GM18499 (cell line): ENCODE data around the gene IFNG-AS1.

ENCODE experiments used
- ATAC-seq: cut with Tn5 transposase; IDR thresholded peaks from one replicate; pipeline ENCODE4 v1.9.1; 2021; ENCODE audit warnings: moderate number of reproducible peaks; ENCODE audit not compliant: insufficient read depth, unreplicated experiment

IFNG-AS1 gene

GRCh38 chr12:68031881-68032739 lies 42.9 kb downstream of the IFNG-AS1 start:
- no peak for ATAC-seq

DNA sequence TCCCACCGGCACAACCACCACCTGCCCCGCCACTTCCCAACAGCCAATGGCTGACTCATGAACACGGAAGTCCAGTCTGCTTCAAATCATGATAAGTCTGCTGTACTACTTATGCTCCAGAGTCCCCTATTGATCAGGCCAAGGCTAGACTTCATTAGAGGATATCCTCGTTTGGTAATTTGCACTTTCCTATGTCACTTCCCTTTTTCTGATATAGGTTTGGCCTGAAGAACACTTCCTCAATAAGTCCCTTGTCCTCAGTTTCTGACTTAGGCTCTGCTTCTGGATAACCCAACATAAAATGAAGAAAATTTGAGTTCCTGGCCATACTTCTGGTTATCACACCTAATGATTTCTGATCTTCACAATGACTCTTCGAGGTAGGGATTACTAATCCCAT lies 45.3 kb downstream of the IFNG-AS1 start:
- no peak for ATAC-seq

DNA sequence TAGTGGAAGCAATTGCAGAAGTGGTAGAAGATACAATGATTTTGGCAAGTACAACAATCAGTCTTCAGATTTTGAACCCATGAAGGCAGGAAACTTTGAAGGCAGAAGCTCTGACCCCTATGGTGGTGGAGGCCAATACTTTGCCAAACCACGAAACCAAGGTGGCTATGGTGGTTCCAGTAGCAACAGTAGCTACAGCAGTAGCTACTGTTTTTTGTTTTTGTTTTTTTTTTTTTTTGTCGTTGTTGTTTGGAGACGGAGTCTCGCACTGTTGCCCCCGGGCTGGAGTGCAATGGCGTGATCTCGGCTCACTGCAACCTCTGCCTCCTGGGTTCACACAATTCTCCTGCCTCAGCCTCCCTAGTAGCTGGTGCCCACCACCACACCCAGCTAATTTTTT lies 47.4 kb downstream of the IFNG-AS1 start:
- ATAC-seq: no peak

GRCh38 chr12:68037616-68038255 lies 48.5 kb downstream of the IFNG-AS1 start:
- no peak for ATAC-seq

- ATAC-seq: no peak
Measured at GRCh38 chr12:68038650-68039049, 49.4 kb downstream of the IFNG-AS1 start.

GRCh38 chr12:68040450-68041075 lies 51.3 kb downstream of the IFNG-AS1 start:
- no peak for ATAC-seq

- no peak for ATAC-seq
Measured at GRCh38 chr12:68042212-68042699, 53.0 kb downstream of the IFNG-AS1 start.

DNA sequence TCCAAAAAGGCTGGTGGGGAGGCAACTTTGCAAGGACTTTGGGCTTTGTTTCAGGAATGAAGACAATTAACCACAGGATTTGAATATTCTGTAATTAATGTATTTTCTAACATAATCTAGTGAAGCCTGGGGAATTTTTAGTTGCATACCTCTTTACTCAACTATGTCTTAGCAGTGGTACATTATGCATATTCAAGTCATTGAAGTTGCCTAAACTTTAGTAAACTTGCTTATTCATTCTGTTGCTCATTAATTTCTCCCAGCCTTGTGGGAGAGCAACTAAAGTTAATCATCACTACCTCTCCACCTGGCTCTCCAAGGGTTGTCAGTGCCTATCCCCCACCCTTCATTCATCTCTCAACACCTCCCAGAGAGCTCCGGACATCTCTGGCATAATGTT lies 54.2 kb downstream of the IFNG-AS1 start:
- ATAC-seq: no peak

GRCh38 chr12:68048648-68049297 lies 59.5 kb downstream of the IFNG-AS1 start:
- ATAC-seq: no peak

- no peak for ATAC-seq
Measured at GRCh38 chr12:68056300-68056699, 67.1 kb downstream of the IFNG-AS1 start.

GRCh38 chr12:68063900-68064590 lies 74.8 kb downstream of the IFNG-AS1 start:
- ATAC-seq: no peak

DNA sequence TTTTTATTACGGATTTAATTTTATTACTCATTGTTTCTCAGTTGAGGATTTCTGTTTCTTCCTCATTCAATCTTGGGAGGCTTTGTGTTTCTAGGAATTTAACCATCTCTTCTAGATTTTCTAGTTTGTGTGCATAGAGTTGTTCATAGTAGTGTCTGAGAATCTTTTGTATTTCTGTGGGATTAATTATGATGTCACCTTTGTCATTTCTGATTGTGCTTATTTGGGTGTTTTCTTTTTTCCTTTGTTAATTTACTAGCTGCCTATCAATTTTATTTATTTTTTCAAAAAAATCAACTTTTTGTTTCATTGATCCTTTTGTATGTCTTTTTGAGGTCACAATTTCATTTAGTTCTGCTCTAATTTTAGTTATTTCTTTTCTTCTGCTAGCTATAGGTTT lies 75.9 kb downstream of the IFNG-AS1 start:
- ATAC-seq: no peak

GRCh38 chr12:68065687-68066086 lies 76.4 kb downstream of the IFNG-AS1 start:
- no peak for ATAC-seq

- no peak for ATAC-seq
Measured at GRCh38 chr12:68067762-68068376, 78.6 kb downstream of the IFNG-AS1 start.

DNA sequence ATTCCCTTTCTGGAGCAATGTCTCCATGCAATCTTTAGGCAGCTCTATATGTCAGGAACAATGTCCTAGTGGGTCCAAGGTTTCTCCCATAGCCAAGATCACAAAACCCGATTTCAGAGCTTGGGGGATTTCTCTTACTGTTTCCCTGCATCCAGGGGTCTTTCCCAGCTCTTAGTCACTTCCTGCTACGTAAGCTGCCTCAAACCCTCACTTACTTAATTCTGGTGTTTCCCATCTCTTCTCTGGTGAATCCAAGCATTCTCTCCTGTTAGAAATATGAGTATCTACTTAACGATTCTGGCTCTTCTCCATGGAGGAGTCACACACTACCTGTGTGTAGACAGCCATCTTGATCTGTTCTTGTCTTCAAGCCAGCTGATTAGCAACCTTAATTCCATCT lies 80.0 kb downstream of the IFNG-AS1 start:
- no peak for ATAC-seq
